ENCODE data around the gene FAM236B.
"Not testable (repeated sequence)": the region's sequence is repeated elsewhere in the genome, so short reads cannot be mapped to it uniquely, and the experiment has no call there.

The FAM236B gene

GRCh38 chrX:72782560-72782959 is at the start of gene FAM236B:
Gene FAM236B (minus strand): TSS chrX:72782660. CDS start chrX:72782560, 100 bp downstream.
- not testable (repeated sequence) for DNase-seq

GRCh38 chrX:72830701-72831100 is 48.2 kb upstream of the FAM236B start:
- DNase-seq = not testable (repeated sequence)

- not testable (repeated sequence) for DNase-seq
These were observed 25.6 kb upstream of the FAM236B start, which contains the start of gene FAM236D for GRCh38 chrX:72808110-72808509. Gene FAM236D (minus strand): TSS chrX:72808210. CDS start chrX:72808110, 100 bp downstream.

- not testable (repeated sequence) for DNase-seq
These were observed 7.9 kb upstream of the FAM236B start for GRCh38 chrX:72790390-72790789.

GRCh38 chrX:72788142-72788541 is 5.7 kb upstream of the FAM236B start:
- DNase-seq = not testable (repeated sequence)

- DNase-seq = not testable (repeated sequence)
These were observed 1.5 kb upstream of the FAM236B start for GRCh38 chrX:72783964-72784363.

GRCh38 chrX:72783365-72783936 is 991 bp upstream of the FAM236B start:
- not testable (repeated sequence) for DNase-seq

GRCh38 chrX:72778146-72778545 is 4.3 kb downstream of the FAM236B start:
- DNase-seq = not testable (repeated sequence)

GRCh38 chrX:72777467-72777790 is 5.0 kb downstream of the FAM236B start:
- DNase-seq = not testable (repeated sequence)

GRCh38 chrX:72776653-72777466 is 5.6 kb downstream of the FAM236B start, which contains the start of gene DMRTC1B:
Gene DMRTC1B (plus strand): TSS chrX:72776890. CDS start chrX:72845136, 68,246 bp downstream.
- not testable (repeated sequence) for DNase-seq

GRCh38 chrX:72760454-72760853 is 22.0 kb downstream of the FAM236B start:
- not testable (repeated sequence) for DNase-seq

- DNase-seq = not testable (repeated sequence)
These were observed 33.9 kb downstream of the FAM236B start for GRCh38 chrX:72748545-72748944.

GRCh38 chrX:72745546-72745945 is 36.9 kb downstream of the FAM236B start:
- not testable (repeated sequence) for DNase-seq

- DNase-seq = no peak
These were observed 46.9 kb downstream of the FAM236B start for GRCh38 chrX:72735561-72735960.

- not testable (repeated sequence) for DNase-seq
These were observed 48.8 kb downstream of the FAM236B start for GRCh38 chrX:72733636-72734035.
